ENCODE results near the gene AGFG2.

AGFG2 gene

GRCh38 chr7:100570954-100571828 is 32.2 kb downstream of the AGFG2 start:
- in situ Hi-C loops (cut with MboI; ENCODE audit: low sequenced_read_pairs) = no loop called here

GRCh38 chr7:100571829-100572116 is 32.8 kb downstream of the AGFG2 start:
- in situ Hi-C loops (cut with MboI; ENCODE audit: low sequenced_read_pairs) = no loop called here

- in situ Hi-C loops (cut with MboI; ENCODE audit: low sequenced_read_pairs) = no loop called here
Observed at GRCh38 chr7:100572281-100572948, 33.4 kb downstream of the AGFG2 start.

DNA sequence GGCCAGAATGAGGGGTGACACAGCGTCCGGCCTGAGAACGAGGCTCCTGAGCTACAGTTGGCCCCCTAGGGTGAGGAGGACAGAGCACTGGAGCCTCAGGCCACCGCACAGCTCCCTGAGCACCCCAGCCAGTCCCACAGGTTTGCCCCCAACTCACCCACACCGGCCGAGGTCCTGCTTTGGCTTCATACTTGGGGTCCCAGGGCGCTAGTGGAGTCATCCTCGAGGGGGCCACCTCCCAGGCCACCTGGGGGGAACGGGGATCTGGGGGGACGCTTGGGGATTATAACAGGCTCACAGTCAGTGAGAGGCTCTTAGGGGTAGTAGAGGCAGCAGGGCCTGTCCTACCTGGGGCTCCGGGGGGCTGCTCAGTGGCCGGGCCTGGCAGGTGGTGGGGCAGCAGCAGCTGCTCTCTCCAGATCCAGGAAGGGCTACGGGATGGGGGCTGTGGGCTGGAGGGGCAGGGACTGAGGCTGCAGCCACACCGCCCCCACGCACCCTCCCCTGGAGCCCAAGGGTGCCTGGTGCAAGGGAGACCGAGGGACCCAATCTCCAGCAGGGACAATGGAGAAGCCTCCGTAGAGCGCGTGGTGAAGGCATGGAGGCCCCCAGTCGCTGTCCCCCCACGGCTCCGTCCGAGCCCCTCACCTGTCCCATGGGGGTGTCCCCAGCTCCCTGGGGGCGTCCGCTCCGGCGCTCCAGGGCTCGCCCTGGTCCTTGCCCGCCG is 34.1 kb downstream of the AGFG2 start:
- in situ Hi-C loops (cut with MboI; ENCODE audit: low sequenced_read_pairs) = no loop called here

DNA sequence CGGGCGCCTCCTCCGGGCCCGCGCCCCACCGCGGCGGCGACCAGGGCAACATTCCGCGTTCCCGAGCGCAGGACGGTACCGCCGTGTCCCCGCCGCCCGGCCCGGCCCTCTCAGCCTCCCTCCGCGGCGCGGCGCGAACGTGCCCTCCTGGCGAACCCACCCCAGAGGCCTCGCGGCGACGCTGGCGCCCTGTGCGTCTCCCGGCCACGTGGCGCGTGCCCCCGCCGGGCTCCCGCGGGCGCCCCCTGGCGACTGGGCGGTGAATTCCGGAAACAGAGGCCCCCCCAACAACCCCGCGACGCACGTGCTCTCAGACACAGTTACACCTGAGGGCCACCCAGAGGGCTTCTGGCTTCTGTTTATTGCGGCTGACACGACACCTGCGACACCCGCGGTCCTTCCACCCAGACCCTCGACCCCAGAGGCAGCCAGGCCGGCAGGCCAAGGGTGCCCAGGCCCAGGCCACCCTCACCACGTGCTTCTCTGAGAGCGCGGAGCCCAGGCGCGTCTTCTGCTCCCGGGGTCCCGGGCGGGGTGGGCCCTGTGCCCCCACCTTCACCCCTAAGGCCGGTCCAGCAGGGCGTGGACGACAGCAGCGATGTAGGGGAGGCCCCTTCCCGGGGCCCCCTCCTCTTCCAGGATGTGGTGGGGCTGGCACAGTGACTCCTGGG is 34.8 kb downstream of the AGFG2 start, which contains the start of gene SAP25:
Gene SAP25 (minus strand): TSS at position 210 of the 671 bp plus-strand sequence. CDS start 158 bp downstream, at position 52.
- in situ Hi-C loops (cut with MboI; ENCODE audit: low sequenced_read_pairs) = no loop called here

- in situ Hi-C loops (cut with MboI; ENCODE audit: low sequenced_read_pairs) = no loop called here
Observed at GRCh38 chr7:100574362-100575205, 35.6 kb downstream of the AGFG2 start.

GRCh38 chr7:100575206-100575631 is 36.2 kb downstream of the AGFG2 start:
- in situ Hi-C loops (cut with MboI; ENCODE audit: low sequenced_read_pairs) = no loop called here

GRCh38 chr7:100575746-100576383 is 36.9 kb downstream of the AGFG2 start:
- in situ Hi-C loops (cut with MboI; ENCODE audit: low sequenced_read_pairs) = no loop called here

DNA sequence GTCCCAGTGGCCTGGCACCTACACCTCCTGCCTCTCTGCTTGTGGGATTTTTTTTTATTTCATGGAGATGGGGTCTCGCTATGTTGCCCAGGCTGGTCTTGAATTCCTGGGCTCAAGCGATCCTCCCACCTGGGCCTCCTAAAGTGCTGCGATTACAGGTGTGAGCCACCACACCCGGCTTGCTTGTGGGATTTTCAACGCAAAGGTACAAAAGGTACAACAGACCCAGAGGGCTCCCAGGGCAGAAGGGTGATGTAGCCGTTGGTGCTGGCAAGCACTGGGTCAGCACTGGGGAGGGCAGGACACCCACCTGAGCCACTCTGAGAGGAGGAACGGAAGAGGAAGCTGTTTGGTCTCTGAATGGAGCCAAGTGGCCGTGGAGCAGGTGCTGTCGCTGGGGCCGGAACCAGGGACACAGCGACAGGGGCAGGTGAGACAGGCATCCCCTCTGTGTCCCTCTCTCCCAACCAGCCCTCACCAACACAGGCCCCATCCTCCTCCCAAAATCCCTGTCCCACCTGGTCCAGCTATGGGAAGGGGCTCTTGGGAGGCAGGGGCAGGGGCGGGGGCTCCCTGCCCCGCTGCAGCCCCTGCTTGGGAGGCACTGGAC is 37.5 kb downstream of the AGFG2 start:
- in situ Hi-C loops (cut with MboI; ENCODE audit: low sequenced_read_pairs) = no loop called here

DNA sequence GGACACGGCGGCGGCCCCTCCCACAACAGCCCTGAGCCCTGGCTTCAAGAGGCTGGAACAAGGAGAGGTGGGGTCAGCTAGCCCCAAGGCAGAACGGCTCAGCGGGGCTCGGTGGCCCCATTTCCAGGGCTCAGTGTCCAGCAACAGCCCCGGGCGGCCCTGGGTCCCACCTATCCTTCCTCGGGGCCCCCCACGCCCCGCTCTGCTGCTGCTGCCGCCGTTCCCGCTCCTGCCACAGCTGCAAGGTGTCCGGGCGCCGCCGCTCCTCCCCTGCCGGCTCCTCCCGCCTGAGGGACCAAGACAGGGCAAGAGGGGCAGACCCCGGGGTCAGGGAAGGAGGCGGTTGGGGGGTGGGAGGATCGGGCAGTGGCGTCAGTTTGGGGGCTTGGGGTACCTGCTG is 38.1 kb downstream of the AGFG2 start:
- in situ Hi-C loops (cut with MboI; ENCODE audit: low sequenced_read_pairs) = no loop called here

DNA sequence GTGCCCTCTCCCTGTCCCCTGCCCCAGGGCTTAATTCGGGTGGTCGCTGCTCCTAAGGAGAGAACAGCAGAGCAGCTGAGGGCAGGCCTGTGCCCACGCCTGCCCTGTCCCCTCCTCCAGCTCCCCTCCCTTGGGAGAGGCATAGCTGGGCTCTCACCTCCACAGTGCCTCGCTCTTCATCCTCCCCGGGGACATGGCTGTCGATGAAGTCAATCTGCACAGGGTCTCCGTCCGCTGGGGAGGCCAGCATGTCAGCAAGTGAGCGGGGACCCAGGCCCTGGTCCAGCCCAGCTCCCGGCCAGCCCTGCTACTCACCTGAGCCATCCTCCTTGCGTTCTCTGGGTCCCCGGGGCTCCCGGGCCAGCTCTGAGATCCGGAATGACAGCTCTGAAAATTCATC is 38.5 kb downstream of the AGFG2 start:
- in situ Hi-C loops (cut with MboI; ENCODE audit: low sequenced_read_pairs) = no loop called here

GRCh38 chr7:100578246-100579183 is 39.5 kb downstream of the AGFG2 start:
- in situ Hi-C loops (cut with MboI; ENCODE audit: low sequenced_read_pairs) = no loop called here

GRCh38 chr7:100580466-100581283 is 41.7 kb downstream of the AGFG2 start:
- in situ Hi-C loops (cut with MboI; ENCODE audit: low sequenced_read_pairs) = no loop called here

GRCh38 chr7:100582041-100582579 is 43.1 kb downstream of the AGFG2 start:
- in situ Hi-C loops (cut with MboI; ENCODE audit: low sequenced_read_pairs) = no loop called here

DNA sequence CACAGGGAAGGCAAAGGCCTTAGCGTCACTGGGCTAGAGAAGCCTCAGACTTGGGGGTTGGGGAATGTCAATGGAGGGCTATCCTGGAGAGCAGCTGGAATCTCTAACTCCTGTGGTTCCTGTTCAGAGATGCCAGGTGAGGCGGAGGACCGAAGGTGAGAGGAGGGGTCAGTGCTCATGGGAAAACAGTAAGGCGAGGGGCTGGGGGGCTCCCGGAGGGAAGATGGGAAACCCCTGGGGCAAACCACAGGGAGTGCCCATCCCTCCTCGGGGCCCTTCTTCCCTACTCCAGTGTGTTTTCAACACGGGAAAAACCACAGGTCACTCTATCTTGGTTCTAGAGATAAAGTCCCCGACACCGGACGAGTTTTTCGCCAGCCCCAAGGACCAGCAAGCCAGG is 43.6 kb downstream of the AGFG2 start:
- in situ Hi-C loops (cut with MboI; ENCODE audit: low sequenced_read_pairs) = no loop called here

DNA sequence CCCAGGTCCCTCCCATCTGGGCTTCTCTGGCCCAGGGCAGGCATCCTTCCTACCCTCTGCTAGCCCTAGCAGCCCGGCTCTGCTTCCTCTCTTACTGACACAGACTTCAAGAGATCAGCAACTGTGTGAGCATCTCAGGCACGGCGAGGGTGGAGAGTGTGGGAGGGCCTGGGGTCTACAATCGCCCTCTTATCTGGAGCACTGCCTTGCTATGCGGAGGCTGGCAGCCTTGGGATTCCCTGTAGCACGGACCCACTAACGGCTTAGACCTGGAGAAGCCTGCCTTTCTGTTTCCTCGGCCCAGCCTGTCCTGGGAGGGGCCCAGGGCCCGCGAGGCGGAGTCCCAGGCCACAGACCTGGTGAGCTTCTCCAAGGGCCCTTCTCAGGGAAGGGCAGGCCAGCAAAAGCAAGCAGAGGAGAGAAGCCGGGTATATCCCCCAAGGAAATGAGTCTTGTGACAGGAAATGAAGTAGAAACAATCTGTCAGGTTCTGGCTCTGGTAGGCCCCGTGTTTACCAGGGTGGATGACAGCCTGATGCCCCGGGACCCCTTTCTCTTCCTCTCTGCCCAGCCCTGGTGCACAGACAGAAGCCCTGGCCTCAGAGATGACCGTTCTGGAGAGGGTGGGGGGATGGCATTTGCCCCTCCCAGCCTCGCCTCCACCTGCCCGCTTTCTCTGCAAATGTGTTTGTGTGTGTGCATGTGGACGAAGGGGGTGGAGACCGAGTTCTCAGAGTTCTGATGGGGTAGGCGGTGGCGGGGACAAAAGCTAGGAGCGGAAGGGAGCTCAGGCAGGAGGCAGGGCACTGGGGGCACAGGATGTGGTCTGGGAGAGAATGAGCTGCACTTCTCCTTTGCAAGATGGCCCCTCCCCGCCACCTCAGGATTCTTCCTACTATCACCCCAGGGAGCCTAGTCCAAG is 44.4 kb downstream of the AGFG2 start:
- in situ Hi-C loops (cut with MboI; ENCODE audit: low sequenced_read_pairs) = no loop called here
